Activated T-cell treated with anti-CD3 and anti-CD28 coated beads for 24 hours (primary cell): ENCODE measurements around the gene CCL23.

Experiments used
- DNase-seq: peaks from one replicate; pipeline ENCODE4 v3.0.0-alpha.2; 2020; ENCODE audit warnings: low read depth

Gene CCL23

DNA sequence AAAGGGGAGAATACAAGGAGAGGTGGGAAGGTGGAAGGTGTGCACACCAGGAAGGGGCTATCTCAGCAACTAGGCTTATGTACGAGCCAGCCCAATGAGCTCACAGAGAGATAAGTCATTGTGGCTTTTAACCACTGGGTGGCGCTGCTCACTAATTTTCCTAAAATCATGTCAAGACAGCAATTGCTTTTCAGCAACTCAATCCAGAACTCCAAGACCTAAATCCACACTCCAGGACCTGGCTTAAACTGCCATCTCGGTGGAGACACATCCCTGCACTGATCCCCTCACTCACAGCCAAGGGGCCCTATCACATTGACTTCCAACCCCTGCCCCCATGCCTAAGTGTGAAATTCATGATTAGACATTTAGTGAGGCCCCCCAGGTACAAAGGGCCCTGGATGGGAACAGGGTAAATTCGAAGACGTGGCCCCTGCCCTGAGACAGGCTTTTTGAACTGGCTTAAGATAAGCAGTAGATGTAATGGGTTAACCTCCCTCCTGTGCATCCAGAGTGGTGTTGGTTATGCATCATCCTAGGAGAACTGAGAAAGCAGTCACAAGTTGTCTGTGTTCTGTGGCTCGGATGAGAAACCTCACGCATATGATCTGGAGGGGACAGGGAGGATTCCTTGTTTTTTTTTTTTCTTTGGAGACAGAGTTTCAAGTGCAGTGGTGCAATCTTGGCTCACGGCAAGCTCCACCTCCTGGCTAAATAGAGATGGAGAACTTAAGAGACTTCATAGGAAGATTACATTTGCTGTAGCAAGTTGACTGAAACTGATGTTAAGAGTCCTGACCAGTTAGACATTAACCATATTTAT, 48.0 kb downstream of the CCL23 start:
- DNase-seq, result peak; percentile 60

- DNase-seq, result no peak
Measured at GRCh38 chr17:35968520-35969054, 49.2 kb downstream of the CCL23 start.

DNA sequence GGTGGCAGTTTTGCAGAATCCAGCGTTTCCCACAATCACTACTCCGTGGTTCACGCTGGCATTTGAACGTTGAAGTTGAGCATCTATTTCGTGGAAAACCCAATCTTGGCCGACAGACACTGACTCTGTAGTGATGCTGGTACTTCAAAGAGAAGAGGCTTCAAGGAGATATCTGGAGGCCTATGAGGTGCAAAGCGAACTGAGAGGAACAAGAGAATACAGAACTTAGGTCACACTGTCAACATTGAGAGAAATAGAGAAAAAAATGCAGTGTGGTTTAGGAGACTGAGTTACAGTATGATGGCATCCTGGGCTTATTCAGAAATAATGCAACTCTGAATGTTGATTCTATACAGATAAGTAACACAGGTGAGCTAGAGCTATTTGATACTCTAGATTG, 52.5 kb downstream of the CCL23 start:
- DNase-seq, result no peak

DNA sequence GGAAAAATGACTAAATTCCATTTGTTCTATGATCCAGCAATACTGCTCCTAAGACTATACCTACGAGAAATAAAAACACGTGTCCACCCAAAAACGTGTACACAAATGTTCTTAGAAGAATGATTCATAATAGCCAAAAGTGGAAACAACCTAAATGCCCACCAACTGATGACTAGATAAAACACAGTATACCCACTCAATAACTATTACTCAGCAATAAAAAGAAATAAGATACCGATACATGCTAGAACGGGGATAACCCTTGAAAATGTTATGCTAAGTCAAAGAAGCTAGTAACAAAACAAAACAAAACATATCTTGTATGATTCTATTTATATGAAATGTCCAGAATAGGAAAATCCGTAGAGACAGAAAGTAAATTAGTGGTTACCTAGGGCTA, 54.1 kb downstream of the CCL23 start:
- DNase-seq, result no peak
